ENCODE results near the gene M6PR.

M6PR gene

DNA sequence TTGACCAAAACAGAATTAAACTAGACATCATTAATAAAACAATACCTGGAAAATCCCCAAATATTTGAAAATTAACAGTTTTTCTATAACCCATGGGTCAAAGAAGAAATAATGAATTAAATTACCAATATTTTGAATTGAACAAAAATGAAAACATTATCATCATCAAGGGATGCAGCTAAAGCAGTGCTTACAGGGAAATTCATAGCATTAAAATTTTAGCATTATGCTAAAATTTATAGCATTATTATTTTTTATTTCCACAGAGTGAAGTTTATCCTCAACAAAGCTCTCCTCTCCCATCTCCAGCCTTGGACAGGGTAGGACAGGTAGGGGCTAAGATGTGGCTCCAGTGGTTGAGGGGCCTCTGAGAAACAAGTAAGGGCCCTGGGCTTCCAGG is 19.3 kb upstream of the M6PR start:
- no peaks in the 10 kb centered on the region for H3K36me3 ChIP-seq (ENCODE audit: control insufficient read depth in 4 of 4, insufficient read depth in 4 of 4, low read length in 3 of 4)
- DNase-seq = no peak
- CTCF ChIA-PET = no interaction called here
- H3K27ac ChIP-seq (ENCODE audit: insufficient read depth in 1 of 2, low read depth in 1 of 2, low read length in 2 of 2, poor library complexity in 1 of 2, severe bottlenecking in 2 of 2) = no peak overlapping the region
- no peak overlapping the region for H3K4me3 ChIP-seq (ENCODE audit: control insufficient read depth in 1 of 7, extremely low read depth in 1 of 7, insufficient read depth in 4 of 7, low read depth in 2 of 7, low read length in 6 of 7)
- POLR2A ChIA-PET = no interaction called here
- H3K27me3 ChIP-seq (replicated peaks in 2 of 5; ENCODE audit: control insufficient read depth in 4 of 5, insufficient read depth in 5 of 5, low read length in 4 of 5) = no peaks in the 10 kb centered on the region
- no peaks in the 10 kb centered on the region for H3K4me1 ChIP-seq (ENCODE audit: control extremely low read depth in 1 of 4, control insufficient read depth in 4 of 4, insufficient read depth in 4 of 4, low read length in 3 of 4)
- peaks cover 1 to 27% (median 11%) of the 10 kb centered on the region in 5 experiments for H3K9me3 ChIP-seq (ENCODE audit: control extremely low read depth in 1 of 5, control insufficient read depth in 4 of 5, insufficient read depth in 2 of 5, low read depth in 1 of 5, low read length in 4 of 5)

DNA sequence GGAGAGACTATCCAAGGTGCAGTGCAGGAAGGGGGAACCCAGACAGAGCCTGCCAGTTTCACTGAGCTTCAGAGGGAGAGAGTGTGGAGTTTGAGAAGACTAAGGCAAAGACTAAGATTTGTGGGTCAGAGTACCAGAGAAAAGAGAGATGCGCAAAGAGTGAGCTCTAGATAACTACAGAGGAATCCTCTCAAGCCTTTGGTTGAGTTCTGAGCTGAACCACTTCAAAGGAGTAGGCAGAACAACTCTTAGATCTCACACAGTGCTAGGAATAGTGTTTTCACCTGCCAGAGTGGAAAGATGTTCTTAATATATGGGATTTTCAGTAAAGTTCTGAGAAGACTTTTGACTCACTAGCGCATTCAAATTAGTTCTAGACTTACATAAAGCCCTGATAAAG is 10.7 kb upstream of the M6PR start:
- ChIA-PET CTCF (interaction anchor here (1.3 kb wide), 1 partner anchor 11 kb away, joined by 3 read pairs; no protein-coding TSS in a partner anchor), POLR2A (no interaction called here)
- peaks cover 0 to 11% (median 8%) of the 10 kb centered on the region in 5 experiments for H3K9me3 ChIP-seq (ENCODE audit: control extremely low read depth in 1 of 5, control insufficient read depth in 4 of 5, insufficient read depth in 2 of 5, low read depth in 1 of 5, low read length in 4 of 5)
- H3K36me3 ChIP-seq (ENCODE audit: control insufficient read depth in 4 of 4, insufficient read depth in 4 of 4, low read length in 3 of 4) = peaks cover 0 to 6% (median 2%) of the 10 kb centered on the region in 4 experiments
- peaks cover 0 to 8% (median 0%) of the 10 kb centered on the region in 4 experiments for H3K4me1 ChIP-seq (ENCODE audit: control extremely low read depth in 1 of 4, control insufficient read depth in 4 of 4, insufficient read depth in 4 of 4, low read length in 3 of 4)
- H3K27ac ChIP-seq (ENCODE audit: insufficient read depth in 1 of 2, low read depth in 1 of 2, low read length in 2 of 2, poor library complexity in 1 of 2, severe bottlenecking in 2 of 2) = no peak overlapping the region
- no peak overlapping the region for H3K4me3 ChIP-seq (ENCODE audit: control insufficient read depth in 1 of 7, extremely low read depth in 1 of 7, insufficient read depth in 4 of 7, low read depth in 2 of 7, low read length in 6 of 7)
- WGBS (ENCODE audit: insufficient coverage) = 100% methylated on average over 1 of the region's 2 CpGs
- no peak for DNase-seq
- no peaks in the 10 kb centered on the region for H3K27me3 ChIP-seq (replicated peaks in 2 of 5; ENCODE audit: control insufficient read depth in 4 of 5, insufficient read depth in 5 of 5, low read length in 4 of 5)

DNA sequence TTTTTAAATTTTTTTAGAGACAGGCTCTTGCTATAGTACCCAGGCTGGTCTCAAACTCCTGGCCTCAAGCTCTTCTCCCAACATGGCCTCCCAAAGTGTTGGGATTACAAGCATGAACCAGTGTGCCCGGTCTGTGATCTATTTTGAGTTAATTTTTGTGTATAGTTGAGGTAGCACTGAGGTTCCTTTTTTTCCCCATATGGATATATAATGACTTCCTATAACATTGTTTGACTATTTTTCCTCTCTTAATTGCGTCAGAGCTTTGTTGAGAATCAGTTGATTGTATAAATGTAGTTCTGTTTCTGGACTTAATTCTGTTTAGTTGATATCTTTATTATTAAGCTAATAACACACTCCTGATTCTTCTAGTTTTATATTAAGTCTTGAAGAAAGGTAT is 8.6 kb upstream of the M6PR start:
- ChIA-PET CTCF (interaction anchor here (1.1 kb wide), 1 partner anchor 91 kb away, joined by 3 read pairs; no protein-coding TSS in a partner anchor), POLR2A (interaction anchor here (0.7 kb wide), 1 partner anchor 84 kb away, joined by 3 read pairs; no protein-coding TSS in a partner anchor)
- Histone ChIP-seq H3K27ac (ENCODE audit: insufficient read depth in 1 of 2, low read depth in 1 of 2, low read length in 2 of 2, poor library complexity in 1 of 2, severe bottlenecking in 2 of 2) (no peak overlapping the region), H3K9me3 (ENCODE audit: control extremely low read depth in 1 of 5, control insufficient read depth in 4 of 5, insufficient read depth in 2 of 5, low read depth in 1 of 5, low read length in 4 of 5) (peaks cover 0 to 19% (median 11%) of the 10 kb centered on the region in 5 experiments), H3K27me3 (replicated peaks in 2 of 5; ENCODE audit: control insufficient read depth in 4 of 5, insufficient read depth in 5 of 5, low read length in 4 of 5) (no peaks in the 10 kb centered on the region), H3K36me3 (ENCODE audit: control insufficient read depth in 4 of 4, insufficient read depth in 4 of 4, low read length in 3 of 4) (peaks cover 0 to 10% (median 5%) of the 10 kb centered on the region in 4 experiments), H3K4me1 (ENCODE audit: control extremely low read depth in 1 of 4, control insufficient read depth in 4 of 4, insufficient read depth in 4 of 4, low read length in 3 of 4) (peaks cover 0 to 8% (median 1%) of the 10 kb centered on the region in 4 experiments), H3K4me3 (ENCODE audit: control insufficient read depth in 1 of 7, extremely low read depth in 1 of 7, insufficient read depth in 4 of 7, low read depth in 2 of 7, low read length in 6 of 7) (no peak overlapping the region)
- no peak for DNase-seq
- no CpG with 5 or more reads among the region's 2 CpGs for WGBS (ENCODE audit: insufficient coverage)

DNA sequence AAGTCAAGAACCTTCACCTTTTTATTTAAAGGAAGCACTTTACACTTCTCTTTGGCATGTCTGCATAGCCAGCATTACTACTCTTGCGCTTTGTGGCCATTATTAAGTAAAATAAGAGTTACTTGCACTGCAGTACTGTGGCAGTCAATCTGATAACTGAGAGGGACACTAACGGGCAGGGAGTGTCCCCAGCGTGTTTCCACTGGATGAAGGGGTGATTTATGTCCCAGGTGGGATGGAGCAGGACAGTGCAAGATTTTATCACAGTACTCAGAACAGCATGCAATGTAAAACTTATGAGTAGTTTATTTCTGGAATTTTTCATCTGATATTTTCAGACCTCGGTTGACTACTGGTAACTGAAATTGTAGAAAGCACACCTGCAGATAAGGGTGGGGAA is 8.1 kb upstream of the M6PR start:
- Histone ChIP-seq H3K36me3 (ENCODE audit: control insufficient read depth in 4 of 4, insufficient read depth in 4 of 4, low read length in 3 of 4) (peaks cover 0 to 10% (median 6%) of the 10 kb centered on the region in 4 experiments), H3K4me3 (ENCODE audit: control insufficient read depth in 1 of 7, extremely low read depth in 1 of 7, insufficient read depth in 4 of 7, low read depth in 2 of 7, low read length in 6 of 7) (no peak overlapping the region), H3K27ac (ENCODE audit: insufficient read depth in 1 of 2, low read depth in 1 of 2, low read length in 2 of 2, poor library complexity in 1 of 2, severe bottlenecking in 2 of 2) (no peak overlapping the region), H3K9me3 (ENCODE audit: control extremely low read depth in 1 of 5, control insufficient read depth in 4 of 5, insufficient read depth in 2 of 5, low read depth in 1 of 5, low read length in 4 of 5) (peaks cover 0 to 20% (median 12%) of the 10 kb centered on the region in 5 experiments), H3K27me3 (replicated peaks in 2 of 5; ENCODE audit: control insufficient read depth in 4 of 5, insufficient read depth in 5 of 5, low read length in 4 of 5) (no peaks in the 10 kb centered on the region), H3K4me1 (ENCODE audit: control extremely low read depth in 1 of 4, control insufficient read depth in 4 of 4, insufficient read depth in 4 of 4, low read length in 3 of 4) (peaks cover 0 to 8% (median 1%) of the 10 kb centered on the region in 4 experiments)
- POLR2A ChIA-PET = no interaction called here
- DNase-seq = no peak
- WGBS (ENCODE audit: insufficient coverage) = 93% methylated on average over 3 of the region's 4 CpGs
- CTCF ChIA-PET = no interaction called here

DNA sequence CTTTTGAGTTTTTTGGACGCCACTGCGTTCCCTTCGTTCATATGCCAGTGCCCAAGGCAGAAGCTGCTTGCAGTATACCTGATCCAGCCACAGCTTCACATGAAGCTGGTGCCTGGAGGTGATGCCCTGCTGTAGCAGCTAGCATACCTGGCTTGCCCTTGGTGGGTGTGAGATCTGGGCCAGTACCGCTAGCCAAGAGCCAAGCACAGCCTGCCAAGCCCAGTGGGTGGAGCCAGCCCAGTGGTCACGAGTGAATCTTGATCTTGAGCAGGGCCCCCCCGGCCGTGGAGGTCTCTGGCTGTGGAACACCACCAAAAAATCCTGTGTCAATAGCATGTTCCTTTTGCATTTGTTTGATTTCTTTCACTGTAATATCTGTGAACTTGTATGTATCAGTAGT is 7.3 kb upstream of the M6PR start:
- CTCF ChIA-PET = interaction anchor here (1.1 kb wide), 1 partner anchor 29 kb away, joined by 4 read pairs; no protein-coding TSS in a partner anchor
- peaks cover 0 to 20% (median 8%) of the 10 kb centered on the region in 5 experiments for H3K9me3 ChIP-seq (ENCODE audit: control extremely low read depth in 1 of 5, control insufficient read depth in 4 of 5, insufficient read depth in 2 of 5, low read depth in 1 of 5, low read length in 4 of 5)
- peaks cover 0 to 10% (median 6%) of the 10 kb centered on the region in 4 experiments for H3K36me3 ChIP-seq (ENCODE audit: control insufficient read depth in 4 of 4, insufficient read depth in 4 of 4, low read length in 3 of 4)
- H3K27me3 ChIP-seq (replicated peaks in 2 of 5; ENCODE audit: control insufficient read depth in 4 of 5, insufficient read depth in 5 of 5, low read length in 4 of 5) = no peaks in the 10 kb centered on the region
- WGBS (ENCODE audit: insufficient coverage) = 96% methylated on average over 5 of the region's 7 CpGs
- no peak overlapping the region for H3K4me3 ChIP-seq (ENCODE audit: control insufficient read depth in 1 of 7, extremely low read depth in 1 of 7, insufficient read depth in 4 of 7, low read depth in 2 of 7, low read length in 6 of 7)
- DNase-seq = no peak
- POLR2A ChIA-PET = no interaction called here
- H3K4me1 ChIP-seq (ENCODE audit: control extremely low read depth in 1 of 4, control insufficient read depth in 4 of 4, insufficient read depth in 4 of 4, low read length in 3 of 4) = peaks cover 0 to 8% (median 1%) of the 10 kb centered on the region in 4 experiments
- no peak overlapping the region for H3K27ac ChIP-seq (ENCODE audit: insufficient read depth in 1 of 2, low read depth in 1 of 2, low read length in 2 of 2, poor library complexity in 1 of 2, severe bottlenecking in 2 of 2)

DNA sequence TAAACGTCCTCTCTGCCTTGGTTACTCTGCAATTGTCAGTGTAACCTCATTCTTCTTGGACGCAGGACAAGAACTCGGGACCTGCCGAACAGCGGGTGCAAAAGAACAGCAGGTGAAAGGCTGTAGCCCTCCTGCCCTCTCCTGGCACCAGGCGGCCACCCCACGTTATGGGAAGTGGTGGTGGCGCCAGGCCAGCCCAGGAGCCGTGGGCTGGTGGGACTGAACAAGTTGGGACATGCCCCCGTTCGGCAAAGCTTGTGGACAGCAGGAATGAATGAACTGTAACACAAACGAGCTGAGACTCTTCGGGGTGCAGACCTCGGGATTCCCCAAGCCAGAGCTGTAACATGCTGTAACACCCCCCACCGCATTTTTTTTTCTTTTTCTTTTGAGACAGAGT is 6.6 kb upstream of the M6PR start:
- H3K36me3 ChIP-seq (ENCODE audit: control insufficient read depth in 4 of 4, insufficient read depth in 4 of 4, low read length in 3 of 4) = peaks cover 0 to 10% (median 6%) of the 10 kb centered on the region in 4 experiments
- no peaks in the 10 kb centered on the region for H3K27me3 ChIP-seq (replicated peaks in 2 of 5; ENCODE audit: control insufficient read depth in 4 of 5, insufficient read depth in 5 of 5, low read length in 4 of 5)
- no peak overlapping the region for H3K4me3 ChIP-seq (ENCODE audit: control insufficient read depth in 1 of 7, extremely low read depth in 1 of 7, insufficient read depth in 4 of 7, low read depth in 2 of 7, low read length in 6 of 7)
- no peak for DNase-seq
- 95% methylated on average over 13 of the region's 15 CpGs for WGBS (ENCODE audit: insufficient coverage)
- peaks cover 0 to 15% (median 5%) of the 10 kb centered on the region in 4 experiments for H3K4me1 ChIP-seq (ENCODE audit: control extremely low read depth in 1 of 4, control insufficient read depth in 4 of 4, insufficient read depth in 4 of 4, low read length in 3 of 4)
- no peak overlapping the region for H3K27ac ChIP-seq (ENCODE audit: insufficient read depth in 1 of 2, low read depth in 1 of 2, low read length in 2 of 2, poor library complexity in 1 of 2, severe bottlenecking in 2 of 2)
- H3K9me3 ChIP-seq (ENCODE audit: control extremely low read depth in 1 of 5, control insufficient read depth in 4 of 5, insufficient read depth in 2 of 5, low read depth in 1 of 5, low read length in 4 of 5) = peaks cover 0 to 20% (median 8%) of the 10 kb centered on the region in 5 experiments
- ChIA-PET POLR2A (no interaction called here), CTCF (interaction anchor here (1.0 to 1.1 kb wide), 2 partner anchors 30 to 86 kb away, joined by 3 to 4 read pairs; no protein-coding TSS in a partner anchor)

DNA sequence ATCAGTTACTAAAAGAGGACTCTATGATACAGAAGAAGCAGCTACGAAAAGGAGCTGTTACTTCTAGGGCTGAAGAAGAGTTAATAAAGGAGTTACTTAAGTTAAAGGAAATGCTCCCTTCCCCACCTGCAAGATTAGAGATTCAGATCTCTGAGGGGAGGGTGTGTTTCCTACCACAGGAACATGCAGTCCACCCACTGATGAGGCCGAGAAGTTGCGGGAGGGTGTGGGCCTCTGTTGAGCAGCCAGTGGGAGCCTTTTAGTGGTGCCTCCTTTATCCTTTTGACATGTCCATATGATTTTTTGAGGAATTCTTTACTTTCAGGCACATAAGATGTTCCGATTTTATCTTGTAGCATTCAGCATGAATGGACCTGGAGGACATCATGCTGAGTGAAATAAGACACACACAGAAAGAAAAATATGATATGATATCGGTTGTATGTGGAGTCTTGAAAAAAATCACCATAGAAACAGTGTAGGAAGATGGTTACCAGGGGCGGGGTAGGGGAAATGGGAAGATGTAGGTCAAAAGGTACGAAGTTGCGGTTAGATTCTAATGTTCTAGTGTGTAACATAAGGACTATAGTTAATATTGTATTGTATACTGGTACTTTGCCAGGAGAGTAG is 4.4 kb upstream of the M6PR start:
- peaks cover 10 to 24% (median 14%) of the 10 kb centered on the region in 4 experiments for H3K4me1 ChIP-seq (ENCODE audit: control extremely low read depth in 1 of 4, control insufficient read depth in 4 of 4, insufficient read depth in 4 of 4, low read length in 3 of 4)
- peaks cover 0 to 10% (median 6%) of the 10 kb centered on the region in 4 experiments for H3K36me3 ChIP-seq (ENCODE audit: control insufficient read depth in 4 of 4, insufficient read depth in 4 of 4, low read length in 3 of 4)
- no peaks in the 10 kb centered on the region for H3K27me3 ChIP-seq (replicated peaks in 2 of 5; ENCODE audit: control insufficient read depth in 4 of 5, insufficient read depth in 5 of 5, low read length in 4 of 5)
- H3K9me3 ChIP-seq (ENCODE audit: control extremely low read depth in 1 of 5, control insufficient read depth in 4 of 5, insufficient read depth in 2 of 5, low read depth in 1 of 5, low read length in 4 of 5) = peaks cover 0 to 20% (median 8%) of the 10 kb centered on the region in 5 experiments
- no peak overlapping the region for H3K4me3 ChIP-seq (ENCODE audit: control insufficient read depth in 1 of 7, extremely low read depth in 1 of 7, insufficient read depth in 4 of 7, low read depth in 2 of 7, low read length in 6 of 7)
- no peak overlapping the region for H3K27ac ChIP-seq (ENCODE audit: insufficient read depth in 1 of 2, low read depth in 1 of 2, low read length in 2 of 2, poor library complexity in 1 of 2, severe bottlenecking in 2 of 2)
- POLR2A ChIA-PET = no interaction called here
- 81% methylated on average over 4 of the region's 8 CpGs for WGBS (ENCODE audit: insufficient coverage)
- DNase-seq = no peak
- CTCF ChIA-PET = interaction anchor here (1.7 to 8.1 kb wide), 2 partner anchors 81 to 85 kb away, joined by 3 to 151 read pairs; no protein-coding TSS in a partner anchor

Data from common myeloid progenitor, CD34-positive (primary cell).